EH (cell line): ENCODE data around the gene KCNMB2.
A peak's percentile ranks its signal among the peaks of the same experiment; 100 is the strongest.
"Not testable (repeated sequence)": the region's sequence is repeated elsewhere in the genome, so short reads cannot be mapped to it uniquely, and the experiment has no call there.

Experiments
- DNase-seq: peaks from one replicate; pipeline ENCODE4 v3.0.0-alpha.2; 2015; ENCODE audit warnings: low read depth

The KCNMB2 gene

GRCh38 chr3:178808748-178809147, 272.5 kb downstream of the KCNMB2 start:
- DNase-seq, result no peak

- no peak for DNase-seq
Measured at GRCh38 chr3:178810181-178810580, 273.9 kb downstream of the KCNMB2 start.

- no peak for DNase-seq
Measured at GRCh38 chr3:178822722-178823121, 286.5 kb downstream of the KCNMB2 start.

- no peak for DNase-seq
Measured at GRCh38 chr3:178823150-178823549, 286.9 kb downstream of the KCNMB2 start.

DNA sequence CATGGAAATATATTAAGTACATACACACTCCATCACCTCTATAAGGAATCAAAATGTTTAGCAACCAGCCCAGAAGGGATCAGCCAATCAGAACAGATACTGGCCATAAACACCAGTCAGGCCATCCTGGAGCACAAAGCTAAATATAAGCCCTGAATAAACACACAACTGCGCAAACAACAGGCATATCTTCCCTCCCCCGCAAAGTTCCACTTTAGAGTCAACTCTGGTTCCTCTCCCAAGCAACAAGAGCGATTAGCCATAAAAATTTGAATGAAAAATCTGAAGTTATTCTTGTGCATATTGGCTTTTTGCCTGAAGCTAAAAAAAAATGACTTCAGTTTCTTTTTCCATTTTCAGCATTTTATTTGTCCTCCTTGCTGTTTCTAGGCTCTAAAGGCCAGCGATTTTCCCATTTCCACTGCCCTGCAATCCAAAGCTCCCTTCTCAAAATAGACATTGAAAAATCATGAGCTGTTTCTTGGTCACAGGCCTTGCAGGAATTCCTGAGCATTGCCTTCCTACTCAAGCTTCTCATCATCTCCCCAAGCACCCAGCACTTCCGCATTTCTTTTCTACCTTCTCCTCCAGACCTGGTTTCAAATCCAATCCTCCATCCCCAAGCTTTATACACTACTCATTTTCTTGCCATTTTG, 287.5 kb downstream of the KCNMB2 start:
- DNase-seq, result no peak

DNA sequence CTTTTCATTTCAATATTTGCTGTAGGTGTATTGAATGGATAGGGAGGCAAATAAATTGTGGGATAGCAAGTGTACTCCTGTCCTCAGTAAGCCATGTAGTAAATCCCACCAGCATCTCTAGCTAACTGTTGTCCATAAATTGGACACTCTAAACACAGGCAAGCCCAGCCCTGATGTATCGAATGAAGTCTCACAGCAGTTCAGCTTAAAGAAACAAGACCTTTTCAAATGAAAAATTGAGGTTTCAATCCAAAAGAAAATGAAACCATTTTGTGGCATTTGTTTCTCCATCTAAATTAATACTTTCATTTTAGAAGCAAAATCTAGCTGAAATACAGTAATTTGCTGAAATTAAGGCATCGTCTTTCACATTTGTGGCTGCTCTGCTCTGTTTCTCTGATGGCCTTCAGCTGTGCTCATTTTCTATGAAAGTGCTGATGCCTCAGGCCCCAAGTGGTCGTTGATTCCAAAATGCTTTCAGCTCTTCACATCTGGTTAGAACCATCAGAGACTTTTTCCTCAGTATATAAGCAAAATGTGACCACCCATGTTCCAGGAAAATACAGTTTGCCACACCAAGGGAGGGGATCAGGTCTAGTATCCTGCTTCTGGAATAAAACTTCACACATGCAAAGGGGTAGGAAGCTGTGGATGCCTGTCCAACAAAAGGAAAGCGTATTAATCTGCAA, 290.3 kb downstream of the KCNMB2 start:
- no peak for DNase-seq

- no peak for DNase-seq
Measured at GRCh38 chr3:178827285-178827856, 291.1 kb downstream of the KCNMB2 start.

- DNase-seq, result no peak
Measured at GRCh38 chr3:178833695-178834094, 297.5 kb downstream of the KCNMB2 start.

- no peak for DNase-seq
Measured at GRCh38 chr3:178835033-178835432, 298.8 kb downstream of the KCNMB2 start.

- DNase-seq, result no peak
Measured at GRCh38 chr3:178837512-178837911, 301.3 kb downstream of the KCNMB2 start.

DNA sequence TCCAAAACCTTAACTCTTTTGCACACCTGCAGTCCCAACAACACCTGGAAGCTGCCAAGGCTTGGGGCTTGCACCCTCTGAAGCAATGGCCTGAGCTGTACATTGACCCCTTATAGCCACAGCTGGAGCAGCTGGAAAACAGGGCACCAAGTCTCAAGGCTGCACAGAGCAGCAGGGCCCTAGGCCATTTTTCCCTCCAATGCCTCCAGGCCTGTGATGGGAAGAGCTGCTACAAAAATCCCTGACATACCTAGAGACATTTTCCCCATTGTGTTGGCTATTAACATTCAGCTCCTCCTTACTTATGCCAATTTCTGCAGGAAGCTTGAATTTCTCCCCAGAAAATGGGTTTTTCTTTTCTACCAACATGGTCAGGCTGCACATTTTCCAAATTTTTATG, 304.4 kb downstream of the KCNMB2 start:
- no peak for DNase-seq

DNA sequence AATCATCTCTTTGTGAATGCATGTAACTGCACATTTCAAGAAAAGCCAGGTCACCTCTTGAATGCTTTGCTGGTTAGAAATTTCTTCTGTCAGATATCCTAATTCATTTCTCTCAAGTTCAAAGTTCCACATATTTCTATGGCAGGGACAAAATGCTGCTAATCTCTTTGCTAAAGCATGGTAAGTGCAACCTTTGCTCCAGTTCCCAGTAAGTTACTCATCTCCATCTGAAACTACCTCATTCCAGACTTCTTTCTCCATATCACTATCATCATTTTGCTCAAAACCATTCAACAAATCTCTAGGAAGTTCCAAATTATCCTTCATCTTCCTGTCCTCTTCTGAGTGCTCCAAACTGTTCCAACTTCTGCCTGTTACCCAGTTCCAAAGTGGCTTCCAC, 304.8 kb downstream of the KCNMB2 start:
- peak; percentile 47 for DNase-seq

- DNase-seq, result peak; percentile 1
Measured at GRCh38 chr3:178844916-178845315, 308.7 kb downstream of the KCNMB2 start.

DNA sequence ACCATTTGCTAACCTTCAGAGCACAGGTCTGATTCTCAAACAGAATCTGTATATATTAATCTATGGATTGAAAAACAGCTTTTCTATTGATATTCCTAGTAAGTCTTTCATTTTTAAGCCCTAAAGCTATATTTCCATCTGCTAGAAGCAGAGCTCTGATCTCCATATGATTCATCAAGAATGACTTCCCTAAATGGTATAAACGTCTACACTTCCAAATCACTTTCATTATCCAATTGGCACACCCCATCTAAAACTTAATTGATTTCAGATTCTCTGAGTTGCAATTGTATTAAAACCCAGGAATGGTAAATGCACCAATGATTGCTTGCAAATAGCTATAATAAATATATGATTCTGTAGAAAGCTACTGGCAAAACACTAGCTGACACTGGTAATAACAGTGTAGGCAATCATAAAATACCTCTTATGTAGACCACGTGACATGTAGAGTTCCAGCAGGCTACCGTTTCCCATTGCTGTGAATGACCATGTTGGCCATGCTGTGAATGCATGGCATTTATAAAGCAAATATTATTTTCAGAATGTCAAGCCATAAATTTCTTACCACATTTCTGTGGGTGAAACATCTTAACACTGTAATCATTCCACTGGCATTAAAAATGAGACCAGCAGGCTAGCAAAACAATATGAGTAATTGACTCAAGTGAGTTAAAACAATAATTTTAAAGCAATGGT, 309.3 kb downstream of the KCNMB2 start:
- DNase-seq, result peak; percentile 88

GRCh38 chr3:178847190-178847589, 311.0 kb downstream of the KCNMB2 start:
- DNase-seq, result peak; percentile 62

GRCh38 chr3:178849199-178849910, 313.1 kb downstream of the KCNMB2 start:
- DNase-seq, result peak; percentile 22

- peak; percentile 63 for DNase-seq
Measured at GRCh38 chr3:178850450-178851190, 314.4 kb downstream of the KCNMB2 start.

- DNase-seq, result no peak
Measured at GRCh38 chr3:178851564-178851963, 315.3 kb downstream of the KCNMB2 start.

DNA sequence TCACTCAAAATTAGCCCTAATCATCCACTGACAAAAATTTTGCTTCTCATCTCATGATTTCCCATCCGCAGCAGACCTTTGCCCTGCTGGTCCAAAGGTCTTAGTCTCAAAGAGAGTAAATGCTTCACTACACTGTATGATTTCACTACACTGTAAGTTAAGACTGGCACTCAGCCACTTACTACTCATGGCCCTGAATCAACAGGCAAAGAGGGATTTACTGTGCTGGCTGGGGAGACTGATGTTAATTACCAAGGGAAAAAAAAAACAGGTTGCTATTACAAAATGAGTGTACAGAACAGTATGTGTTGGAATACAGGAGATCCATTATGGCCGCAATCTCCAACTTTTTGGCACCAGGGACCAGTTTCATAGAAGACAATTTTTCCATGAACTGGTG, 320.6 kb downstream of the KCNMB2 start:
- DNase-seq, result peak; percentile 4

DNA sequence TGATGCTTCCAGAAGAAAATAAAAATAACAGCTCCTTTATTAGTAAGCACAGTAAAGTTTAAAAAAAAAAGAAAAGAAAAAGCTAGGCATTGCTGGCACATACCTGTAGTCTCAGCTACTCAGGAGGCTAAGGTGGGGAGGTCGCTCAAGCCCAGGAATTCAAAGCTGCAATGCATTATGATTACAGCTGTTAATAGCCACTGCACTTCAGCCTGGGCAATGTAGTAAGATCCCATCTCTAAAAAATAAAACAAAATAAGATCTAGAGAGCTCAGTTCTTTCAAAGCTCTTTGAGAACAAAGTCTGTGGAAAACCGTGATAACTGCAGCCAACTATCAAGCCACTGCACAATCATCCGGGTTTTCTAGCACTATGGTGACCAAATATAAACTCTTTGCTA, 323.1 kb downstream of the KCNMB2 start:
- DNase-seq, result no peak

DNA sequence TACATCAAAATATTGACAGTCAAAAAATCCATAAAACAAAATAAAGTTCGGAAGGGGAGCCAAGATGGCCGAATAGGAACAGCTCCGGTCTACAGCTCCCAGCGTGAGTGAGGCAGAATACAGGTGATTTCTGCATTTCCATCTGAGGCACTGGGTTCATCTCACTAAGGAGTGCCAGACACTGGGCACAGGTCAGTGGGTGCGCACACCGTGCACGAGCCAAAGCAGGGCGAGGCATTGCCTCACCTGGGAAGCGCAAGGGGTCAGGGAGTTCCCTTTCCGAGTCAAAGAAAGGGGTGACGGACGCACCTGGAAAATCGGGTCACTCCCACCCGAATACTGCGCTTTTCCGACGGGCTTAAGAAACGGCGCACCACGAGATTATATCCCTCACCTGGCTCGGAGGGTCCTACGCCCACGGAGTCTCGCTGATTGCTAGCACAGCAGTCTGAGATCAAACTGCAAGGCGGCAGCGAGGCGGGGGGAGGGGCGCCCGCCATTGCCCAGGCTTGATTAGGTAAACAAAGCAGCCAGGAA, 323.7 kb downstream of the KCNMB2 start:
- not testable (repeated sequence) for DNase-seq
